Measurements from ENCODE around the gene ATP8A2. TPM values are rescaled to one million over a fixed set of nuclear protein-coding genes. Genes with fewer than 3 reads are reported as not detected.

The ATP8A2 gene
- total and polyA plus RNA-seq, 10 of the 15 experiments (the other 5 are each of a cell fraction or from before 2014, with no cell fraction given): 0.01 to 0.04 (median 0.04) TPM; not detected in 7

- no TSS peak for BruUV-seq (replicated peaks)
These were observed 22.8 kb downstream of the ATP8A2 start for GRCh38 chr13:25394402-25395060.

More at GRCh38 chr13:25394402-25395060, 22.8 kb downstream of the ATP8A2 start:
- ATAC-seq (no peak), FAIRE-seq (no peak), DNase-seq (ENCODE audit: low read depth, low spot score) (no peak)
- no peaks in the 10 kb centered on the region for H3K9me3 ChIP-seq (replicated peaks; ENCODE audit: control insufficient read depth, insufficient read depth, low read length)
- H3K4me3 ChIP-seq: no peak overlapping the region
- no peak for TF ChIP-seq EGR1 (IDR thresholded peaks at IDR 0.05; ENCODE audit: borderline replicate concordance in 1 of 2, low read depth in 2 of 2, low read length in 2 of 2)
- TF ChIP-seq ATF7 (IDR thresholded peaks at IDR 0.05; ENCODE audit: low read depth): no peak
- TF ChIP-seq NR2C1 (IDR thresholded peaks at IDR 0.05): no peak
- TF ChIP-seq NR2F1 (conservative IDR thresholded peaks at IDR 0.05): no peak
- no peak for TF ChIP-seq POLR2AphosphoS5 (IDR thresholded peaks at IDR 0.05; ENCODE audit: low read length)
- no peak for TF ChIP-seq PBX3 (IDR thresholded peaks at IDR 0.05; ENCODE audit: insufficient replicate concordance, low read depth, low read length)
- TF ChIP-seq ZBTB11 (CRISPR knock-in tag; IDR thresholded peaks at IDR 0.05): no peak
- TF ChIP-seq HSF1 (IDR thresholded peaks at IDR 0.05; ENCODE audit: low read depth, low read length): no peak
- no peak for TF ChIP-seq CHD4 (IDR thresholded peaks at IDR 0.05)
- TF ChIP-seq BCL11A (IDR thresholded peaks at IDR 0.05; ENCODE audit: low read depth, low read length): no peak
- TF ChIP-seq CEBPB (IDR thresholded peaks at IDR 0.05; ENCODE audit: borderline replicate concordance in 1 of 2, low read depth in 2 of 2, low read length in 2 of 2): no peak
- TF ChIP-seq USF2 (IDR thresholded peaks at IDR 0.05; ENCODE audit: borderline replicate concordance, low read depth, low read length): no peak
- TF ChIP-seq STAT1 (conservative IDR thresholded peaks at IDR 0.05): no peak
- TF ChIP-seq SMC3 (IDR thresholded peaks at IDR 0.05; ENCODE audit: borderline replicate concordance, low read length): no peak
- no peak for TF ChIP-seq NFXL1 (IDR thresholded peaks at IDR 0.05; ENCODE audit: borderline replicate concordance)
- in situ Hi-C loops (cut with MboI) (no loop called here), intact Hi-C loops (cut with micrococcal nuclease; ENCODE audit: unreplicated experiment) (no loop called here)
- H2AFZ ChIP-seq (ENCODE audit: control insufficient read depth, low read depth, low read length): no peak overlapping the region
- no peak overlapping the region for H3K27ac ChIP-seq (ENCODE audit: control insufficient read depth, insufficient read depth)
- no peaks in the 10 kb centered on the region for H4K20me1 ChIP-seq (ENCODE audit: control insufficient read depth, insufficient read depth)
- WGBS (ENCODE audit: insufficient coverage, insufficient replicate concordance, low lambda C conversion rate, missing lambda C conversion rate): 10% methylated on average over 4 of the region's 4 CpGs
- no peak overlapping the region for H3K4me2 ChIP-seq (ENCODE audit: control insufficient read depth, insufficient read depth)
- ChIA-PET POLR2A (no interaction called here), CTCF (interaction anchor here (0.7 kb wide), 1 partner anchor 97 kb away, joined by 3 read pairs; no protein-coding TSS in a partner anchor), RAD21 (ENCODE audit: unreplicated experiment) (no interaction called here), SMC1A (ENCODE audit: uncharacterized antibody, unreplicated experiment) (no interaction called here)
- H3K36me3 ChIP-seq (ENCODE audit: control insufficient read depth in 2 of 2, insufficient read depth in 2 of 2, low read length in 1 of 2): no peaks in the 10 kb centered on the region
- H3K27me3 ChIP-seq (replicated peaks in 1 of 2; ENCODE audit: control insufficient read depth in 2 of 2, insufficient read depth in 2 of 2, low read length in 1 of 2): no peaks in the 10 kb centered on the region; a peak in 1 of 4 replicates
- no peaks in the 10 kb centered on the region for H3K79me2 ChIP-seq (ENCODE audit: control insufficient read depth, insufficient read depth, low read length)
- no peak overlapping the region for H3K9ac ChIP-seq (ENCODE audit: control insufficient read depth, insufficient read depth, low read length)
- no peaks in the 10 kb centered on the region for H3K4me1 ChIP-seq (ENCODE audit: control insufficient read depth, insufficient read depth, low read length)

Measured in GM12878 (cell line).